OCI-LY7 (cell line): ENCODE measurements around the gene FRMD3. TPM values are rescaled to one million over a fixed set of nuclear protein-coding genes. Genes with fewer than 3 reads are reported as not detected.

Source experiments
- BruUV-seq: library from RNA; stranded (reverse); fragments of 400-500 nt; replicated peaks from 2 replicates; lab custom pipeline; 2021; lab: Mats Ljungman, UMichigan
- CTCF ChIA-PET: fragments of 300-600 bp; sonication (Branson Sonifier 250); formaldehyde crosslinking; loops from one replicate; lab custom pipeline; 2022; ENCODE audit warnings: antibody characterized with exemption; ENCODE audit not compliant: unreplicated experiment; lab: Charles Lee
- POLR2A ChIA-PET: fragments of 300-600 bp; sonication (Branson Sonifier 250); formaldehyde crosslinking; loops from one replicate; lab custom pipeline; 2022; ENCODE audit warnings: antibody characterized with exemption; lab: Charles Lee
- DNase-seq: peaks from one replicate; pipeline ENCODE4 v3.0.0-alpha.2; 2015; ENCODE audit warnings: low spot score
- H2AFZ ChIP-seq: fragments of 200-600 bp; sonication (generic), shearing (Covaris generic); 2 replicates; pipeline ENCODE4 v1.6.1; 2014; ENCODE audit warnings: mild to moderate bottlenecking, antibody characterized with exemption, low read length, moderate library complexity
- H3K27ac ChIP-seq: fragments of 200-600 bp; sonication (generic); 2 replicates; pipeline ENCODE4 v1.5.1; 2014; ENCODE audit warnings: mixed run types, low read depth, mild to moderate bottlenecking, moderate library complexity, low read length, inconsistent platforms; ENCODE audit not compliant: poor library complexity, severe bottlenecking
- H3K36me3 ChIP-seq: fragments of 200-600 bp; sonication (generic); 2 replicates; pipeline ENCODE4 v1.6.1; 2014; ENCODE audit warnings: mild to moderate bottlenecking, antibody characterized with exemption, low read length, moderate library complexity, mixed read lengths; ENCODE audit not compliant: insufficient read depth
- H3K4me1 ChIP-seq: fragments of 200-600 bp; sonication (generic); 2 replicates; pipeline ENCODE4 v1.5.1; 2014; ENCODE audit warnings: mild to moderate bottlenecking, low read length; ENCODE audit not compliant: insufficient read depth, poor library complexity, severe bottlenecking
- H3K4me2 ChIP-seq: fragments of 200-600 bp; sonication (generic); 2 replicates; pipeline ENCODE4 v1.6.1; 2014; ENCODE audit warnings: mild to moderate bottlenecking, low read length
- H3K4me3 ChIP-seq: fragments of 200-600 bp; sonication (generic); 2 replicates; pipeline ENCODE4 v1.5.1; 2014; ENCODE audit warnings: mild to moderate bottlenecking, low read depth, low read length; ENCODE audit not compliant: poor library complexity, severe bottlenecking
- H3K79me2 ChIP-seq: fragments of 200-600 bp; sonication (generic); 2 replicates; pipeline ENCODE4 v1.6.1; 2016; ENCODE audit warnings: low read depth, mild to moderate bottlenecking, low read length, moderate library complexity, mixed read lengths; ENCODE audit not compliant: insufficient read depth
- H3K9me2 ChIP-seq: fragments of 200-600 bp; sonication (generic); 2 replicates; pipeline ENCODE4 v1.6.1; 2016; ENCODE audit warnings: mild to moderate bottlenecking, low read length, mixed read lengths; ENCODE audit not compliant: insufficient read depth
- H3K9me3 ChIP-seq: fragments of 200-600 bp; sonication (generic); 2 replicates; pipeline ENCODE4 v1.6.1; 2014; ENCODE audit warnings: mild to moderate bottlenecking, mixed run types, low read length, mixed read lengths
- H4K20me1 ChIP-seq: fragments of 200-600 bp; sonication (generic); 2 replicates; pipeline ENCODE4 v1.6.1; 2014; ENCODE audit warnings: mild to moderate bottlenecking, antibody characterized with exemption, low read length, moderate library complexity, mixed read lengths; ENCODE audit not compliant: insufficient read depth
- CTCF ChIP-seq: fragments of 200-600 bp; sonication (generic); conservative IDR thresholded peaks from 2 replicates; pipeline ENCODE4 v1.5.1; 2014; ENCODE audit warnings: mild to moderate bottlenecking, antibody characterized with exemption, low read length, moderate library complexity, mixed read lengths
- EZH2phosphoT487 ChIP-seq: fragments of 200-600 bp; sonication (generic); IDR thresholded peaks from 2 replicates; pipeline ENCODE4 v1.6.1; 2018; ENCODE audit warnings: low read depth, borderline replicate concordance, mild to moderate bottlenecking, mixed run types, antibody characterized with exemption, low read length, moderate library complexity, mixed read lengths
- intact Hi-C: fragments of 100-400 bp; cut with micrococcal nuclease; formaldehyde crosslinking; loops from one replicate; pipeline ENCODE4 v1.10.0; 2022; ENCODE audit not compliant: unreplicated experiment
- total RNA-seq, 2 experiments: library from RNA; depleted of rRNA in 1 of 2; stranded (reverse); fragments of >200 nt in 1 of 2; shearing (Covaris generic) in 1 of 2; gene quantifications; 2 replicates each; pipeline ENCODE4 v1.2.3, GENCODE V29; 2014 to 2022

FRMD3 gene
- total RNA-seq, 2 experiments from 2014 or later, result 0.48 to 1.4 TPM

DNA sequence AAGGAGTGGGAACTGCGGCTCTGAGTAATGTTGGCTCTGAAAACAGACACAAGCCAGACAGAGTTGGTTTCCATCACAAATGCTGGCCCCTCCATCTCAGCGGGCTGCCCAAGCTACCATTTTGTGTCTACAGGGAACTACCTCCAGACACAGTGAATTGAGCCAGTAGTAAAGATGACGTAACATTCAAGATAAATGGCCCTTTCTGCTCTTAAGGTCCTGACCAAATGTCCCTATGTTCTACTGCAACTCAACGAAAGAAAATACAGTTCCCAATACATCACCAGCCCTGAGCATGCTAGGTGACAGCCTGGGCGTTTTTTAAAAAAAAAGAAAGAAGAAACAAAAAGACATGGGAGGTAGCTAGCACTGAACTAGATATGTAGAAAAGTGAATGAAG, 247.5 kb downstream of the FRMD3 start:
- Histone ChIP-seq H3K27ac (no peak overlapping the region), H3K4me1 (no peaks in the 10 kb centered on the region), H3K9me3 (no peaks in the 10 kb centered on the region), H2AFZ (no peak overlapping the region), H3K9me2 (no peaks in the 10 kb centered on the region), H3K36me3 (no peaks in the 10 kb centered on the region), H3K79me2 (no peaks in the 10 kb centered on the region), H3K4me2 (no peak overlapping the region), H4K20me1 (no peaks in the 10 kb centered on the region), H3K4me3 (no peak overlapping the region)
- no peak for DNase-seq
- CTCF ChIA-PET, result no interaction called here
- no TSS peak for BruUV-seq
- intact Hi-C loops, result no loop called here
- TF ChIP-seq EZH2phosphoT487, result no peak
- no peak for TF ChIP-seq CTCF
- POLR2A ChIA-PET, result no interaction called here

GRCh38 chr9:83287021-83287420, 251.2 kb downstream of the FRMD3 start:
- Histone ChIP-seq H4K20me1 (no peaks in the 10 kb centered on the region), H2AFZ (no peak overlapping the region), H3K4me1 (no peaks in the 10 kb centered on the region), H3K9me2 (no peaks in the 10 kb centered on the region), H3K4me2 (no peak overlapping the region), H3K4me3 (no peak overlapping the region), H3K9me3 (no peaks in the 10 kb centered on the region), H3K79me2 (no peaks in the 10 kb centered on the region), H3K36me3 (no peaks in the 10 kb centered on the region), H3K27ac (no peak overlapping the region)
- intact Hi-C loops, result no loop called here
- ChIA-PET CTCF (no interaction called here), POLR2A (no interaction called here)
- no peak for TF ChIP-seq CTCF
- no peak for TF ChIP-seq EZH2phosphoT487
- no TSS peak for BruUV-seq
- no peak for DNase-seq

GRCh38 chr9:83285445-83286225, 252.6 kb downstream of the FRMD3 start:
- H3K36me3 ChIP-seq, result no peaks in the 10 kb centered on the region
- H3K9me3 ChIP-seq, result no peaks in the 10 kb centered on the region
- H3K4me2 ChIP-seq, result no peak overlapping the region
- DNase-seq, result no peak
- H3K79me2 ChIP-seq, result no peaks in the 10 kb centered on the region
- POLR2A ChIA-PET, result no interaction called here
- no peak overlapping the region for H2AFZ ChIP-seq
- no peak overlapping the region for H3K4me3 ChIP-seq
- CTCF ChIA-PET, result no interaction called here
- H3K27ac ChIP-seq, result no peak overlapping the region
- no TSS peak for BruUV-seq
- TF ChIP-seq EZH2phosphoT487 (no peak), CTCF (no peak)
- no peaks in the 10 kb centered on the region for H4K20me1 ChIP-seq
- intact Hi-C loops, result no loop called here
- no peaks in the 10 kb centered on the region for H3K4me1 ChIP-seq
- H3K9me2 ChIP-seq, result no peaks in the 10 kb centered on the region
